A549 treated with CORT108297 at 1 μM for 4 hours (cell line): ENCODE measurements around the gene BAIAP3. TPM values are rescaled to one million over a fixed set of nuclear protein-coding genes. Genes with fewer than 3 reads are reported as not detected.

Experiments used
- total RNA-seq: library from RNA; stranded (reverse); fragments of 200-300 nt; extraction: Qiagen RNA extraction; gene quantifications from 5 replicates; pipeline ENCODE4 v1.2.3, GENCODE V29; 2022

Gene BAIAP3, protein sequence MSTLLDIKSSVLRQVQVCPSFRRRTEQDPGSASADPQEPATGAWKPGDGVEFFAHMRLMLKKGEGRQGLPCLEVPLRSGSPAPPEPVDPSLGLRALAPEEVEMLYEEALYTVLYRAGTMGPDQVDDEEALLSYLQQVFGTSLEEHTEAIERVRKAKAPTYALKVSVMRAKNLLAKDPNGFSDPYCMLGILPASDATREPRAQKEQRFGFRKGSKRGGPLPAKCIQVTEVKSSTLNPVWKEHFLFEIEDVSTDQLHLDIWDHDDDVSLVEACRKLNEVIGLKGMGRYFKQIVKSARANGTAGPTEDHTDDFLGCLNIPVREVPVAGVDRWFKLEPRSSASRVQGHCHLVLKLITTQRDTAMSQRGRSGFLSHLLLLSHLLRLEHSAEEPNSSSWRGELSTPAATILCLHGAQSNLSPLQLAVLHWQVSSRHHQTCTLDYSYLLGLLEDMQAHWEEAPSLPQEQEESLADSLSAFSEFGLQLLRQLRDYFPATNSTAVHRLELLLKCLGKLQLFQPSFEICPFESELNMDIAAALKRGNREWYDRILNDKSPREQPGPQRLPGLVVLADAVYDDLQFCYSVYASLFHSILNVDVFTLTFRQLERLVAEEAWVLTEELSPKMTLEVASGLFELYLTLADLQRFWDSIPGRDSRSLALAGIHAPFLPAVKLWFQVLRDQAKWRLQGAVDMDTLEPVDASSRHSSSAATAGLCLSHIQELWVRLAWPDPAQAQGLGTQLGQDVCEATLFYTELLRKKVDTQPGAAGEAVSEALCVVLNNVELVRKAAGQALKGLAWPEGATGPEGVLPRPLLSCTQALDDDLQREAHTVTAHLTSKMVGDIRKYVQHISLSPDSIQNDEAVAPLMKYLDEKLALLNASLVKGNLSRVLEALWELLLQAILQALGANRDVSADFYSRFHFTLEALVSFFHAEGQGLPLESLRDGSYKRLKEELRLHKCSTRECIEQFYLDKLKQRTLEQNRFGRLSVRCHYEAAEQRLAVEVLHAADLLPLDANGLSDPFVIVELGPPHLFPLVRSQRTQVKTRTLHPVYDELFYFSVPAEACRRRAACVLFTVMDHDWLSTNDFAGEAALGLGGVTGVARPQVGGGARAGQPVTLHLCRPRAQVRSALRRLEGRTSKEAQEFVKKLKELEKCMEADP
- 0.38 to 1.3 TPM (median 1.0 TPM) in 5 replicates for total RNA-seq

DNA sequence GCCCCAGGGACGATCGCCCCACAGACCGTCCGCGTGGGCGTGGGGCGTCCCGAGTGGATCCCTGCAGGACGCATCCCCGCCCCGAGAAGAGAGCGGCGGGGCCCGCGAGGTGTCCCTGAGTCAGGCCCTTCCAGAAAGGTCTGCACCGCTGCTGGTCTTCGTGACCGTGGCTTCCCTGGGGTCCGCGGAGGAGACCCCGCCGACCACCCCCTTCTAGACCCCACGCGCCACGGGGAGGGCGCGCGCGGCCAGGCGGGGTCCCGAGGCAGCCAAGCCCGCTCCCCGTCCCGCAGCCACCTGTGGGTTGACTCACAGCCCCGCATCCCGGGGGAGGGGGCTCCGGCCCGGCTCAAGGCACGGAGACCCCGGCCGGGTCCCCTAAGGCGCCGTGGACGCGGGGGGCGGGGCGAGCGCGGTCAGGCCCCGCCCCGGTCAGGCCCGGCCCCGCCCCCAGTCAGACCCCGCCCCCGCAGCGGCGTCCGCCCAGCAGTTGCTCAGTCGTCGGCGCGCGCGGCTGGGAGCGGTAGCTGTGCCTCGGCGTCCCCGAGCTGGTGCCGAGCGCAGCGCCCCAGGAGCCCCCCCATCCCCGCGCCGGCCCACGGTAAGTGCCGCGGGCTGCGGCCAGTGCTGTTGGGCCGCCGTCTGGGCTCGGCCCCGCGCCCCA lies at the start of gene BAIAP3:
BAIAP3 (plus strand) TSS at position 497 of the 664 bp plus-strand sequence. CDS start 4,905 bp downstream, outside the sequence.

GRCh38 chr16:1308977-1309885 lies 24.2 kb upstream of the BAIAP3 start, which contains the start of gene UBE2I:
Gene UBE2I (plus strand): TSS chr16:1309636. CDS start chr16:1314031, 4,395 bp downstream.

GRCh38 chr16:1351582-1352362 lies 18.3 kb downstream of the BAIAP3 start, which contains the start of the genes GNPTG and TSR3:
Gene GNPTG (plus strand): TSS chr16:1351931. CDS start chr16:1351966, 35 bp downstream.
Gene TSR3 (minus strand): TSS chr16:1351878. CDS start chr16:1351804, 74 bp downstream.

Other genes starting within 250 kb of the BAIAP3 start
- gene C1QTNF8, start 237.4 kb upstream of the BAIAP3 start, total RNA-seq, result not detected in 5 replicates
- gene CACNA1H, start 180.5 kb upstream of the BAIAP3 start, total RNA-seq, result 8.9 to 14.7 TPM (median 13.9 TPM) in 5 replicates
- 0.08 to 0.24 TPM (median 0.13 TPM) in 3 of 5 replicates, not detected in the others for gene TPSG1, start 108.4 kb upstream of the BAIAP3 start, total RNA-seq
- gene TPSB2, start 103.5 kb upstream of the BAIAP3 start, total RNA-seq, result 0.09 to 0.15 TPM (median 0.12 TPM) in 3 of 5 replicates, not detected in the others
- 0.13 TPM in 1 of 5 replicates, not detected in the others for gene TPSAB1, start 92.9 kb upstream of the BAIAP3 start, total RNA-seq
- not detected in 5 replicates for gene TPSD1, start 77.6 kb upstream of the BAIAP3 start, total RNA-seq
- gene UBE2I, start 24.0 kb upstream of the BAIAP3 start, total RNA-seq, result 156 to 190 TPM (median 161 TPM) in 5 replicates
- 54.7 to 102 TPM (median 97.7 TPM) in 5 replicates for gene TSR3, start 18.2 kb downstream of the BAIAP3 start, total RNA-seq
- 27.0 to 40.3 TPM (median 36.2 TPM) in 5 replicates for gene GNPTG, start 18.3 kb downstream of the BAIAP3 start, total RNA-seq
- 25.1 to 45.3 TPM (median 44.6 TPM) in 5 replicates for gene UNKL, start 81.1 kb downstream of the BAIAP3 start, total RNA-seq
- 33.3 to 40.0 TPM (median 37.9 TPM) in 5 replicates for gene UQCC4, start 87.1 kb downstream of the BAIAP3 start, total RNA-seq
- not detected in 5 replicates for gene PERCC1, start 97.4 kb downstream of the BAIAP3 start, total RNA-seq
- 0.11 to 0.51 TPM (median 0.46 TPM) in 4 of 5 replicates, not detected in the other for gene CCDC154, start 110.9 kb downstream of the BAIAP3 start, total RNA-seq
- gene CLCN7, start 141.4 kb downstream of the BAIAP3 start, total RNA-seq, result 53.9 to 85.2 TPM (median 80.1 TPM) in 5 replicates
- not detected in 5 replicates for gene PTX4, start 155.3 kb downstream of the BAIAP3 start, total RNA-seq
- gene TELO2, start 159.7 kb downstream of the BAIAP3 start, total RNA-seq, result 23.9 to 48.2 TPM (median 45.1 TPM) in 5 replicates
- gene TMEM204, start 200.0 kb downstream of the BAIAP3 start, total RNA-seq, result not detected in 5 replicates